ENCODE measurements around the gene HOXA6.

Gene HOXA6

GRCh38 chr7:27161721-27162560 lies 14.4 kb upstream of the HOXA6 start:
- Histone ChIP-seq H3K27ac (ENCODE audit: low read depth, low read length) (peak overlapping the region; percentile 70), H3K4me1 (ENCODE audit: control insufficient read depth in 5 of 5, insufficient read depth in 5 of 5, low read length in 5 of 5) (peaks cover 0 to 74% (median 68%) of the 10 kb centered on the region in 5 donors), H3K9me3 (ENCODE audit: control insufficient read depth in 5 of 5, low read length in 5 of 5) (no peaks in the 10 kb centered on the region), H3K9ac (ENCODE audit: low read length in 5 of 5) (peak overlapping the region in 2 of 5 donors; percentile 88 to 89), H3K27me3 (ENCODE audit: control insufficient read depth in 5 of 5, insufficient read depth in 4 of 5, low read length in 5 of 5) (peaks cover 0 to 8% (median 0%) of the 10 kb centered on the region in 5 donors), H3K4me3 (ENCODE audit: low read depth in 1 of 5, low read length in 5 of 5) (peak overlapping the region in 3 of 5 donors; percentile 15 to 80 (median 29)), H3K36me3 (ENCODE audit: control insufficient read depth in 5 of 5, insufficient read depth in 5 of 5, low read length in 5 of 5) (no peaks in the 10 kb centered on the region)

DNA sequence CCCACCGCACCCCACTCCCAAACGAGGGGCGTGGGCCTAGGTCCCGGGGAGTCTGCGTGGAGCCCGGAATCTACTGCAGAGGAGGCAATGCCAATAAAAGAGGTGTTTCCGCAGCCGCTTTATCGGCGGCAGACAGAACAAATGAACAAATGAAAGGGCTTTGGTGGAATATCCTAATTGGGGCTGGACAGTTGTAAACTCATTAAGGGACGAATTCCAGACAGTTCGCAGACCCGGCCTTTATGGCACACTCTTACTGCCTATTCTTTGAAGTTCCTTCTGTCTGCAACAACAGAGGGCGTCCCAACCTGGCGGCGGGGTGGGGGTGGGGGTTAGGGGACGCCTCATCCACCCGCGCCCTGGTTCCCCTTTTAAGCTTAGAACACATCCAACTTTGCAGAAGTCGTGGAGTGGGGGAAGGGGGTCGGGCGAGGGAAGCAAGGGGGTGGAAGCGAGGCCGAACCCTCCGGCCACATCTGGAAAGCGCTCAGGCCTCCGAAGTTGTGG lies 13.7 kb upstream of the HOXA6 start:
- Histone ChIP-seq H3K9me3 (ENCODE audit: control insufficient read depth in 5 of 5, low read length in 5 of 5) (no peaks in the 10 kb centered on the region), H3K36me3 (ENCODE audit: control insufficient read depth in 5 of 5, insufficient read depth in 5 of 5, low read length in 5 of 5) (no peaks in the 10 kb centered on the region), H3K27me3 (ENCODE audit: control insufficient read depth in 5 of 5, insufficient read depth in 4 of 5, low read length in 5 of 5) (peaks cover 0 to 8% (median 0%) of the 10 kb centered on the region in 5 donors), H3K4me1 (ENCODE audit: control insufficient read depth in 5 of 5, insufficient read depth in 5 of 5, low read length in 5 of 5) (peaks cover 0 to 70% (median 63%) of the 10 kb centered on the region in 5 donors), H3K4me3 (ENCODE audit: low read depth in 1 of 5, low read length in 5 of 5) (peak overlapping the region; percentile 65 to 86 (median 79)), H3K9ac (ENCODE audit: low read length in 5 of 5) (peak overlapping the region in 2 of 5 donors; percentile 53 to 76), H3K27ac (ENCODE audit: low read depth, low read length) (peak overlapping the region; percentile 69)

- H3K4me1 ChIP-seq (ENCODE audit: control insufficient read depth in 5 of 5, insufficient read depth in 5 of 5, low read length in 5 of 5), result peaks cover 0 to 70% (median 62%) of the 10 kb centered on the region in 5 donors
- peak overlapping the region; percentile 69 for H3K27ac ChIP-seq (ENCODE audit: low read depth, low read length)
- H3K36me3 ChIP-seq (ENCODE audit: control insufficient read depth in 5 of 5, insufficient read depth in 5 of 5, low read length in 5 of 5), result no peaks in the 10 kb centered on the region
- peak overlapping the region in 4 of 5 donors; percentile 37 to 76 (median 58) for H3K9ac ChIP-seq (ENCODE audit: low read length in 5 of 5)
- peaks cover 0 to 8% (median 0%) of the 10 kb centered on the region in 5 donors for H3K27me3 ChIP-seq (ENCODE audit: control insufficient read depth in 5 of 5, insufficient read depth in 4 of 5, low read length in 5 of 5)
- H3K9me3 ChIP-seq (ENCODE audit: control insufficient read depth in 5 of 5, low read length in 5 of 5), result no peaks in the 10 kb centered on the region
- peak overlapping the region; percentile 59 to 86 (median 79) for H3K4me3 ChIP-seq (ENCODE audit: low read depth in 1 of 5, low read length in 5 of 5)
These were observed 13.1 kb upstream of the HOXA6 start for GRCh38 chr7:27160546-27161213.

DNA sequence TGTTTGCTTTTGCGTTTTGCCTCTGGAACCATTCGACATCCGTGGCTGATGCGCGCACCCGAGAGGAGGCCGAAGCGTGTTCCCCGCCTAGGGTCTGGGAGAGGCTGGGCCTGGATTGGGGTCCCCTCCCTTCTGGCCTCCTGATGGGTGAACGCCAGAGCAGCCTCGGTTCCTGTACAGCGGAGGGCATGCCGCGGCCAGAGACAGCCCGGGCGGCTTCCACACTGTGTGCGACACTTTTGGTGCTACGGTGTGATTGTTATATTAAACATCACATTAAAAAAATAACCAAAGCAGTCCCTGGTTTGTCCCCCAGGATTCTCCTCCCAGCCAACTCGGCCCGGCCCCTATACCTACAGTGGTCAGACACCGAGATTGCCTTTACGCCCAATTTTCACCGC lies 12.6 kb upstream of the HOXA6 start:
- no peaks in the 10 kb centered on the region for H3K9me3 ChIP-seq (ENCODE audit: control insufficient read depth in 5 of 5, low read length in 5 of 5)
- H3K9ac ChIP-seq (ENCODE audit: low read length in 5 of 5), result peak overlapping the region in 4 of 5 donors; percentile 37 to 72 (median 58)
- peak overlapping the region; percentile 44 to 86 (median 79) for H3K4me3 ChIP-seq (ENCODE audit: low read depth in 1 of 5, low read length in 5 of 5)
- H3K4me1 ChIP-seq (ENCODE audit: control insufficient read depth in 5 of 5, insufficient read depth in 5 of 5, low read length in 5 of 5), result peaks cover 0 to 70% (median 63%) of the 10 kb centered on the region in 5 donors
- H3K27ac ChIP-seq (ENCODE audit: low read depth, low read length), result peak overlapping the region; percentile 69
- H3K36me3 ChIP-seq (ENCODE audit: control insufficient read depth in 5 of 5, insufficient read depth in 5 of 5, low read length in 5 of 5), result no peaks in the 10 kb centered on the region
- H3K27me3 ChIP-seq (ENCODE audit: control insufficient read depth in 5 of 5, insufficient read depth in 4 of 5, low read length in 5 of 5), result peaks cover 0 to 13% (median 0%) of the 10 kb centered on the region in 5 donors

- no peak overlapping the region for H3K27ac ChIP-seq (ENCODE audit: low read depth, low read length)
- no peaks in the 10 kb centered on the region for H3K9me3 ChIP-seq (ENCODE audit: control insufficient read depth in 5 of 5, low read length in 5 of 5)
- peak overlapping the region in 2 of 5 donors; percentile 53 to 72 for H3K9ac ChIP-seq (ENCODE audit: low read length in 5 of 5)
- H3K4me3 ChIP-seq (ENCODE audit: low read depth in 1 of 5, low read length in 5 of 5), result peak overlapping the region in 4 of 5 donors; percentile 74 to 86 (median 80)
- H3K36me3 ChIP-seq (ENCODE audit: control insufficient read depth in 5 of 5, insufficient read depth in 5 of 5, low read length in 5 of 5), result no peaks in the 10 kb centered on the region
- H3K27me3 ChIP-seq (ENCODE audit: control insufficient read depth in 5 of 5, insufficient read depth in 4 of 5, low read length in 5 of 5), result peaks cover 0 to 13% (median 0%) of the 10 kb centered on the region in 5 donors
- peaks cover 0 to 68% (median 61%) of the 10 kb centered on the region in 5 donors for H3K4me1 ChIP-seq (ENCODE audit: control insufficient read depth in 5 of 5, insufficient read depth in 5 of 5, low read length in 5 of 5)
These were observed 11.9 kb upstream of the HOXA6 start for GRCh38 chr7:27159266-27160144.

DNA sequence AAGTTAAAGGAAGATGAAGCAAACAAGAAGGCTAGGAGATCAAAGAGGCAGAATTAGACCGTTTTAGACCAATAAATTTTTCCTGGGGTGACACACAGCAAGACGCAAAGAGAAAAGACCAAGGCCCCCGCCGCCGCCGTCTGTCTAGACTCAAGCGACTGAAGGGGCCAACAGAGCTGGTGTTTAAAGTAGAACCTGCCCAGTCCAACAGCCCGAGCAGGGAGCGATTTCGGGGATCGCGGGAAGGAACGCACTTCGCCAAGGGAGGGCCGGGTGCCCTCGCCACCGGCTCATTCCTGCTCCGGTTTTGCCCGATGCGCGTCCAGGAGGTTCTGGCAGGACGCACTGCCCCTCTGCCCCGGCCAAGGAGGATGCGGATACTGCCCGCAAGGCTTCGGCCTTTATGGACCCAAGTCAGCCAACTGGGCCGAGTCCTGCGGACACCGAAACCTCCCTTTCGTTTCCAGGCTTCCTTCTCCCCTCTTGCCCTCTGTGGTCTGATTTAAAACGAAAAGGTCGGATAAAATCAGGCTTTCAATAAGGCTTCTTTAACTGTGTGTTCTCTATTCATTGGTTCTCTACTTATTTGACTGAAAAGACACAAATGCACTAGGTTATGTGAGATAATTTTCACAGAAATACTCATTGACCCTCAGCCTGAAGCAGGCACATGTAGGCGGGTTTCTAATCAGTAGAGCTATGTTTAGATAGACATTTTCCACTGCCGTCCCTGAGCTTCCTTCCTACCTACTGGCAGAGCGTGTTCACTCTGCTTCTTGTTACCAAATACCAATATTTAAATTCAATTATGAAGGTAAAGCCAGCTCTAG lies 11.1 kb upstream of the HOXA6 start:
- Histone ChIP-seq H3K9me3 (ENCODE audit: control insufficient read depth in 5 of 5, low read length in 5 of 5) (no peaks in the 10 kb centered on the region), H3K4me1 (ENCODE audit: control insufficient read depth in 5 of 5, insufficient read depth in 5 of 5, low read length in 5 of 5) (peaks cover 0 to 66% (median 60%) of the 10 kb centered on the region in 5 donors), H3K27ac (ENCODE audit: low read depth, low read length) (no peak overlapping the region), H3K9ac (ENCODE audit: low read length in 5 of 5) (no peak overlapping the region), H3K27me3 (ENCODE audit: control insufficient read depth in 5 of 5, insufficient read depth in 4 of 5, low read length in 5 of 5) (peaks cover 0 to 13% (median 0%) of the 10 kb centered on the region in 5 donors), H3K36me3 (ENCODE audit: control insufficient read depth in 5 of 5, insufficient read depth in 5 of 5, low read length in 5 of 5) (no peaks in the 10 kb centered on the region), H3K4me3 (ENCODE audit: low read depth in 1 of 5, low read length in 5 of 5) (no peak overlapping the region)

DNA sequence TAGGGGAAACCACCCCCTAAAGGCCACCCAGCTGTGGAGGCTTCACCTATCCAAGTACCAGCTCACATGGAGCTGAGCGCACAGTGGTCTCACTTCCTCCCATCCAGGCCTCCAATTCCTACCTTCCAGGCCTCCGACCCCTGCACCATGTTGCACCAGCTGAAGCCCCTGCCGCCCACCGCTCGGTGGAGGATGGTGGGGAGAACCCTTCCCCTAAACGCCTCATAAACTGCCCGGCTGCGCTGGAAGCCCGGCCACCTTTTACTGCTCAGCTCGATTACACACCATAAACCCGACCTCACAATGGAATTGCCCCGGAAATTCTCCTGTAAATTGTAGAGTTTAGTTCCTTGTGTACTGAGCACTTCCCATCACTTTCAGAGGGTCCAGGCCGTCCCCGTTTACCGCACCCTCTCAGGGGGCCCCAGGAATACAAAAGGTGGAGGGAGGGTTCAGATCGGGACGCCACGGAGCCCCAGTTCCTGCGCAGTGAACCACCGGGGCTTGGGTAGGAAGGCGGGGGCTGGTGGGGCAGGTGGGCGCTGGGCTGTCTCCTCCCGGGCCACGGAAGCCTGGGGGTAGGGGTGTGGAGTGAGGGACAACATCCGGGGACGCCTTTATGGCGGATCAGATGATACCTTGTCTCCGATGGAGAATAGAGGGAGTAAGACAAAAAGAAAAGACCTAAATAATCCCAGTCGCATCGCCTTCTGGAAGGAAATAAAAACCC lies 10.3 kb upstream of the HOXA6 start:
- H3K9ac ChIP-seq (ENCODE audit: low read length in 5 of 5), result no peak overlapping the region
- H3K4me1 ChIP-seq (ENCODE audit: control insufficient read depth in 5 of 5, insufficient read depth in 5 of 5, low read length in 5 of 5), result peaks cover 2 to 66% (median 56%) of the 10 kb centered on the region in 5 donors
- no peak overlapping the region for H3K27ac ChIP-seq (ENCODE audit: low read depth, low read length)
- H3K4me3 ChIP-seq (ENCODE audit: low read depth in 1 of 5, low read length in 5 of 5), result no peak overlapping the region
- no peaks in the 10 kb centered on the region for H3K9me3 ChIP-seq (ENCODE audit: control insufficient read depth in 5 of 5, low read length in 5 of 5)
- H3K36me3 ChIP-seq (ENCODE audit: control insufficient read depth in 5 of 5, insufficient read depth in 5 of 5, low read length in 5 of 5), result no peaks in the 10 kb centered on the region
- H3K27me3 ChIP-seq (ENCODE audit: control insufficient read depth in 5 of 5, insufficient read depth in 4 of 5, low read length in 5 of 5), result peaks cover 0 to 21% (median 0%) of the 10 kb centered on the region in 5 donors

DNA sequence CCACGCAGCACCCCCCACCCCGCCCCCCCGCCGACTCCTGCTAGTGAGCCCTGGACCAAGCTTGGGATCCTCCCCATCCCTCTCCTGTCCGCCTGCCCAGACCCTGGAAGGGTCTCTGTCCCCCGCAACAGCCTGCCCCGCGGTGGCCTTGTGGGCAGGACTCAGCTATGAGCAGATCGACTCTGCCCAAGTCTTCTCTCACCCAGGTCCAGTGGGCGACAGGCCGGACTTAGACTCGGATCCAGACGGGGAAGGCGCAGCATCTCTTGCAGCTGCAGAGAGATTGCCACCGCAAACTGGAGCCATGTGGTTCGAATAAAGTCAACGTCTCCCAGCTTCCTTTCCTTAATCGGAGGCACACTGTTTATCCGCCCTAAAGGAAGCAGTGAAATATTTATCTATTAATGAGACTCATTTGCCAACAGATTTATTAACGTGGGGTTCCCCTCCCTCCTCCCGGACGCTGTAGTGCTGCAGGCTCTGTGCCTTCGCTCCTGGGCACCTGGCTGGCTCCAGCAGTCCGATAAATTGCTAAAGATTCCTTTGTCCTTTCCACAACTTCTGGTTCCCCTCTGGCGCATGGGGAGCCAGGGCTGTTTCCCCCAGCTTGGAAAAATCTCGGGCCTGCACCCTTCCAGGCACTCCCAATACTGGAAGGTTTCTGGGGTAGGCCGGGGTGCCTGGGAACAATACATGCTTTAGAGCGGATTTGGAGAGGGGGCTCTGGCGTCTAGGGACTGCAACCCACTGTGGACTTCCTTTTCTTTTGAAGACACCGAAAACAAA lies 9.5 kb upstream of the HOXA6 start:
- Histone ChIP-seq H3K4me3 (ENCODE audit: low read depth in 1 of 5, low read length in 5 of 5) (peak overlapping the region; percentile 45 to 92 (median 82)), H3K9me3 (ENCODE audit: control insufficient read depth in 5 of 5, low read length in 5 of 5) (no peaks in the 10 kb centered on the region), H3K4me1 (ENCODE audit: control insufficient read depth in 5 of 5, insufficient read depth in 5 of 5, low read length in 5 of 5) (peaks cover 2 to 64% (median 61%) of the 10 kb centered on the region in 5 donors), H3K9ac (ENCODE audit: low read length in 5 of 5) (peak overlapping the region in 3 of 5 donors; percentile 21 to 41 (median 27)), H3K27me3 (ENCODE audit: control insufficient read depth in 5 of 5, insufficient read depth in 4 of 5, low read length in 5 of 5) (peaks cover 0 to 21% (median 0%) of the 10 kb centered on the region in 5 donors), H3K27ac (ENCODE audit: low read depth, low read length) (no peak overlapping the region), H3K36me3 (ENCODE audit: control insufficient read depth in 5 of 5, insufficient read depth in 5 of 5, low read length in 5 of 5) (no peaks in the 10 kb centered on the region)
